Glomerular visceral epithelial cell (primary cell): ENCODE results near the gene LTBP1.

Experiments
- DNase-seq: peaks from one replicate; pipeline ENCODE4 v3.0.0-alpha.2; 2016; ENCODE audit errors: extremely low spot score

The LTBP1 gene

DNA sequence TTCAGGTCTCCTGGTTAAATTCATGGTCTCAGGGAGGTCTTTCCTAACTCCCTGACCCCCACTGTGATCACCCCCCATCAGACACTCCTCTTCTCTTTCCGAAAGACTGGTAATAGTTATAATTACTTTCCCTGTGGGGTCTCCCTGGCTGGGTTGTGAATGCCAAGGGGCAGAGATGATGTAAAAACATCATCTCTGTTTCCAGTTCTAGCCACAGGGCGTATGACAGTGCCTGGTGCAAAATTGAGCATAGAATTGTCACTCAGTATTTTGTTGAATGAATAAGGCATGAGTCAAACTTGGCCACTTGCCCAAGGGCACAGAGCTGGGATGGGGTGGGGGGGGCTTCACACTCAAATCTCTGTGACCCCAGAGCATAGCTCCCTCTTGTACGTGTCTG lies 65.2 kb downstream of the LTBP1 start:
- DNase-seq = no peak

DNA sequence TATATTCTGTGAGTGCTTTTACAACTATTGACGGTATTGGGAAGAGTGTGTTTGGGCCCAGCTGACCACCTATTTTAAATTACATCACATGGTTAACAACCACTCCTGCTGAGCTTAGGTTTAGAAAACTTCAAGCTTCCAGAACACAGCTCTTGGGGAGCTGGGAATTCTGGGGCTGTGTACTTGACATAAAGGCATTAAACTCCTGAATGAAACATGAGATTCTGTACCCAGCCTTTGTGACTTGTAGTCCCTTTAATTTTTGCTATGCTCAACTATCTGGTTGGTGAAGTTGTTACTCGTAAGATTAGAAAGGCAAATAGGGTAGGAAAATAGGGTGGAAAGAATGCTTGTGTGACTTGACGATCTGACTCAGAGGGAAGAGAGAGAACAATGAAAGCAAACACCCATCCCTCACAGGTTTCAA lies 66.9 kb downstream of the LTBP1 start:
- DNase-seq = no peak

DNA sequence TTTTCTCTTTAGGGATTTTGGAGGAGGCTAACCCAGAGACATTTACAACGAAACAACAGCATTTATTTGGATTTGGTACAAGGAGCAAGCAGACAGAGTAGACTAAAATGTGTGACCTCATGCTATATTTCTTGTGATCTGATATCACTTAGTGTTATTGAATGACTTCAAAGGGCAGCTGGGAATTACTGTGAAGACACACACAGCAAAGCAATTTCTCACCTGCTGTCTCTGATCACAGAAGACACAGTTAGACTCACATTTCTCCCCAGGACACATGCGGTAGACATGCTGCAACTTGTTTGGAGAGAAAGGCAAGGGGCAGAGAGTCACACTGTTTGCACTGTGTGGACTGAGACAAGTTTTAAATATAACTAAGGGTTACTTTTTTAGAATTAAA lies 67.5 kb downstream of the LTBP1 start:
- no peak for DNase-seq

DNA sequence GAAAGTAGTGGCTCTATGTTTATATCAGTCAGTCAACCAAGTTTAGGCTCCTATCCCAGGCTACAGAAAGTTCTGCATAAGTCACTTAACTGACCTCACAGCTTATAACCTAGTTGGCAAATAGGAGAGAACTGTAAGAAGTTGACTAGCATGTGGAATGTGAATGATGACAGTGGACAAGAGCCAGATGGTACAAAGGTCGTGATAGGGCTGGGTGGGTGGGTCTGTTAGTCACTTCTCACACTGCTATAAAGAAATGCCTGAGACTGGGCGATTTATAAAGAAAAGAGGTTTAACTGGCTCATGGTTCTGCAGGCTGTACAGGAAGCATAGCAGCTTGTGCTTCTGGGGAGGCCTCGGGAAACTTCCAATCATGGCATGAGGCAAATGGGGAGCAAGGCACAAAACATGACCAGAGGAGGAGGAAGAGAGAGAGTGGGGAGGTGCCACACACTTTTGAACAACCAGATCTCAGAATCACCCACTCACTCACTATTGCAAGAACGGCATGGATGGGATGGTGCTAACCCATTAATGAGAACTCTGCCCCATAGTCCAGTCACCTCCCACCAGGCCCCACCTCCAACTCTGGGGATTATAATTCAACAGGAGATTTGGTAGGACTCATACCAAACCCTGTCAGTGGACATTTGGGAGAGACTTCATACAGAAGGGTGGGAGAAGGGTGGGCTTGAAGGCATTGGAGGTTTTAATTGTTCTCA lies 68.8 kb downstream of the LTBP1 start:
- DNase-seq = no peak

DNA sequence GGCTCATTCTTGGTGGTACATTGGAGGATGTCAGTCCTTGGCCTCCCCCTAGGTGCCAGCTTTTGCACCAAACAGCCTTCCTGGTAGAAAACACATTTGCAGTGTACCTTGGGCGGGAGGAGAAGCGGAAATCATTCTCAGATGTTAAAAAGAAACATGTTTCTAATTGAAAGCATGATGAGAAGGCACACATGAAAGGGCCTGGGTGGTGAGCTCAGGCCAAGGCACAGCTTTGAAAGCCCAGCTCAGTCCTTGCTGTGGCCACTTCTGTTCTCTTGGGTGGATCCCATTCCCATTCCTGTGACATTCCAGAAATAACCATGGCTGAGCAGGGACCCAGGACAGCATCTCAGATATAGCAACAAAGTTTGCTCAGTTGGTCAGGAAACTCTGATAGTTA lies 71.5 kb downstream of the LTBP1 start:
- no peak for DNase-seq

DNA sequence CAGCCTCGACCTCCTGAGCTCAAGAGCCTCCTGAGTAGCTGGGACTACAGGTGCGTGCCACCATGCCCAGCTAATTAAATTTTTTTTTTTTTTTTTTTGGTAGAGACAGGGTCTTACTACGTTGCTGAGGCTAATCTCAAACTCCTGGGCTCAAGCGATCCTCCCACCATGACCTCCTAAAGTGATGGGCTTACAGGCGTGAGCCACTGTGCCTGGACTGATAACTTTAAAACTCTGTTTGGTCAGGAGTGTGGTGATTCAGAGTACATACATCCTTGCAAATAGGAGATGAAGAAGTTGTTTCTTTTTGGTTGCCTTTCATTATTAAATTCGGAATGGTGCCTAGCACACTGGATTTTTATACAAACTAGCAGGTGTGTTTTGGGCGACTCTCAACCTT lies 73.0 kb downstream of the LTBP1 start:
- DNase-seq = no peak

DNA sequence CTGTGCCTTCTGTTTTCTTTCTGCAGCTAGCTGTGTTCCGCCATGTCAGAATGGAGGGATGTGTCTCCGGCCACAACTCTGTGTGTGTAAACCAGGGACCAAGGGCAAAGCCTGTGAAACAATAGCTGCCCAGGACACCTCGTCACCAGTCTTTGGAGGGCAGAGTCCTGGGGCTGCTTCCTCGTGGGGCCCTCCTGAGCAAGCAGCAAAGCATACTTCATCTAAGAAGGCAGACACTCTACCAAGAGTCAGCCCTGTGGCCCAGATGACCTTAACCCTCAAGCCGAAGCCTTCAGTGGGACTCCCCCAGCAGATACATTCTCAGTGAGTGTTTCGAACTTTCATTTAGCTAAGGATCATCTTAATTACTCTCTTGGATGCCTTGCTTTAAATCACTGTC lies 74.1 kb downstream of the LTBP1 start:
- DNase-seq = no peak

DNA sequence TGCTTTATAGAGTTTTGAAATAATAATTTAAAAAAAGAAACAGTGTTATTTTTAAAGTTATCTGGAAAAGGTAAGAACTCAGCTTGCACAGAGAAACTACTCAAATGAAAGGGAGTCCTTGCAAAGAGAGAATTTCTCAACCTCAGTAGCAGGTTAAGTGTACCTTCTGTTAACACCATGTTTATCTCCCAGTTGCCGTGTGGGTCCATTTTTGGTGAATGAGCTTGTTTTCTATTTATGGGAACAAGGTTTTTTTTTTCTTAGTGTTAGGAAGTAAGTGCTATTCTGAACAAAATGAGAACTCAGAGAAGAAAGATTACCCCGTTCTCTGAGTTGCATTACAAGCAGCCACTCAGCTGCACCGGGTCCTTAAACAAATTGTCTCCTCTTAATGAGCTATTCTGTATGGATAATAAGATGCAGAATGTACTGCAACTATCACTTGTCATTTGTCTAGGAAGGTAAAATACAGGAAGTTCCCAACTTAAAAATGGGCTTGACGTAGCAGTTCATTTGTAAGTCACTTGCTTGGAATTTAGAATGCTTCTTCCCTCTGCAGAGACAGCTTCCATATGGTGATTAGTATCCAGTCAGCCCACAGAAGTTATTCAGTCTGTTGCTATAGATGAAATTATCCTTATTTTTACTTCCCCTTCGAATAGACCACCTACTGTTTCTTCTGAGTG lies 74.9 kb downstream of the LTBP1 start:
- DNase-seq = no peak

DNA sequence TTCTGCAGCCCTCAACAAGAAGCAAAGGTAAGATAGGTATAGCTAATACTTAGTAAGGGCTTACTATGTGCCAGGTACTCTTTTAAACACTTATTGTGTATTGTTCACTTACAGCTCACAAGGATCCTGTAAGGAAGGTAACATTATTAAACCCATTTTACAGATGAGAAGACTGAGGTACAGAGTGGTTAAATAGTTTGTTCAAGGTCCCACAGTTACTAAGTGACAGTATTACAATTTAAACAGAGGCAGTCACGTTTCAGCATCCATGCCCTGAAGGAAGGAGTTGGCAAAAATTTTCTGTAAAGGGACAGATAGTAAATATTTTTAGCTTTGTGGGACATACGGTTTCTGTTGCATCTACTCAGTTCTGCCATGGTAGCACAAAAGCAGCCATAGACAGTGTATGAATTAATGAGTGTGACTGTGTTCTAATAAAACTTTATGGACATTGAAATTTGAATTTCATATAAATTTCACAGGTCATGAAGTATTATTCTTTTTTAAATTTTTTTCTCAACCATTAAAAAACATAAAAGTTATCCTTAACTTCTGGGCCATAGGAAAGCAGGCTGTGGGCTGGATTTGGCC lies 75.7 kb downstream of the LTBP1 start:
- no peak for DNase-seq

DNA sequence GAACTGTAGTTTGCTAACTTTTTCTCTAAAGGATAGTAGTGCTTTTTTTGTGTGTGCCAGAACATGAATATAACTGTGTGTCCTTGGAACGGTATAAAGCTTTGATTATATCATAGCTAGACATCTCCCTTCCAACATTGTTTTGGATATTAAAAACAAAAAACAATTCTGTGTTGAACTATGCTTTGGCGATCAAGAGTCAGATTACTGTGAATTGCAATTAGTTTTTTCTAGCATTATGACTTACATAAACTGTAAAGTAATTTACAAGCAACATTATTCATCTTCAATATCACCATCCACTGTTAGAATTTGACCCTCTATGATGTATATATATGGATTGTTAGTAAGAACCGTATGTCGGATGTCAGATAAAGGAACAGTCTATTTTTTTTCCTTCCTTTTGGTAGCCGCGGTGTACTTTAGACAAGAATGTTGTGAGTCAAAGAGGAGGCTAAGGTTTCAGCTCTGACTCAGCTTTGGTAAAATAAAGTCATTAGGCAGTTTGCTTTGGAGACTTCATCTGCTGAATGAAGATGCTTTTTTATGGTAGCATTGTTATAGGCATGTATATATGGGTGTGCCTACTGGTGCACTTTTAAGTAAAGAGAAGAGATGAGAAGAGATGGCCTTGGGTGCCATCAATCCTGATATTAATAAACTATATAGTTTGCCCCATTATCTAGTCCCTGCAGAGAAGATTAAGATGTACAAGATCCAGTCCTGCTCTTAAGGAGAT lies 76.4 kb downstream of the LTBP1 start:
- DNase-seq = peak; percentile 28

DNA sequence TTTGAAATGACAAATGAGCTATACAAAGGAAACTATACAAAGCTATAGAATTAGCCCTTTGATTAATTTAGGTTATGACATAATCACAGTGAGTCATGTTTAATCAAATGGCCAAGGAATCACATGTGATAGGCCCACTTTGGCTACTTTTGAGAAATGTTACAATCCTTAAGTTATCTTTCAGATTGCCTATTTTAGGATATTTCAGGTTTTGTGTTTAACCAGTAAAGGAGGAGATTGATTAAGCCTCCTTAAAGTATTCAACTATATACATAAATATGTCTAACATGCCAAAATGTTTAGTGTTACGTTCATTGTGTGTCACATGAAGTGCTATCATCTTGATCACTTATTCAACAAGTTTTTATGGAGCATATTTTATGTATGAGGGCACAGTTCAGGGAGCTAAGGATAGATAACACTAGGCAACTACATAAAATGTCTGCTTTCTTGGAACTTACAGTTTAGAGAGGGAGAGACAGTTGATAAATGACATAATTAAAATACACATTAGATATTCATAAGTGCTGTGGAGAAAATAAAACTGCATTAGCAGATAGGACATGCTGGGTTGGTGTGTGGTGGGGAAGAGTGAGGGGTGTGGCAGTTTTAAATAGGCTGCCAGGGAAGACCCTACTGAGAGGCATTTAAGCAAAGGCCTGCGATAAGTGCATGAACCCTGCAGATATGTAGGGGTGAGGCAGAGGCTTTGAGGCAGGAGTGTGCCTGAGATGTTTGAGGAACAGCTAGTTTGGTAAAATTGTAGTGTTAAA lies 77.2 kb downstream of the LTBP1 start:
- DNase-seq = no peak

DNA sequence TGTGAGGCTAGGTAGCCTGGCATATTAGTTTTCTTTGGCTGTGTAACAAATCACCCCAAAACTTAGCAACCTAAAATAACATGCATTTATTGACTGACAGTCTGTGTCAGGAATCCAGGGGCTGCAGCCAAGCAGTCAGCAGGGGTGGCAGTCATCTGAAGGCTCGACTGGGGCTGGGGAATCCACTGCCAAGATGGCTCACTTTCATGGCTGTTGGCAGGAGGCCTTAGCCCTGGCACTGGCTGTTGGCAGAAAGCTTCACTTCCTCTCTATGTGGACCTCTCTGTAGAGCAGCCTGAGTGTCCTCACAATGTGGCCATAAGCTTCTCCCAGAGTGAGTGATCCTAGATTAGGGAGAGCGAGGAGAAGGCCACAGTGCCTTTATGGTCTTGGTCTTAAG lies 78.0 kb downstream of the LTBP1 start:
- DNase-seq = no peak

DNA sequence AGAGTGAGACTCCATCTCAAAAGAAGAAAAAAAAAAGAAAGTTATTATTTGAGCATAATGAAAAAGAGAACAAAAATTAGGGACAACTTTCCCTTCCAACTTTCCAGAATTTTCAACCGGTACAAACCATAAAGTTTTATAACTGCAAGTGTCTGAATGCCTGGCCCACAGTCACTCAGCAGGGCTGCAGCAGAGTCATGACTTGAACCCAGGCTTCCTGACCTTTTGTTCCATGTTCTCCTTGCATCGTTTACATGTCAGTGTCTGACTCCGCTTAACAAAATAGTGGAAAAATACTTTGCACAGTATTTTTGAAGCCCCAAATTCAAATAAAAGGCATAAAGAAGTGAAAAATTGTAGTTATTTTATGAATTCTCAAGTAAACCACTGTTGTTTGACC lies 82.7 kb downstream of the LTBP1 start:
- no peak for DNase-seq

DNA sequence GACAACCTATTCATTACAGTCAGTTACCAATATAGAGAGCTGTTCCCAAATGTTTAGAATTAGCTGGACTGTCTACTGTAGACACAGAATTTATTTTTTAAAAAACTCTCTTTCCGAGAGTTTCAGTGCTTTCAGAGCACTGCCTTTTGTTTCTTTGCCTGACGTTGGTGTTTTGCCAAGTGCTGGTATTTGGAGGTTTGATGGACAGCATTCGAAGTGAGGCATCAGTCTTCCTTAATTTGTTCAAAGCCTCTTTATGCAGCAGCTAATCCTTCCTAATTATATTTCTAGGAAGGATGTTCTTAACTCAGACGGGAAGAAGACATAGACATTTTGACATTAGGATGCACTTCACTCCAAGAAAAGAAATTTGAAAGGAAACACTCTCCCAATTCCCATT lies 83.2 kb downstream of the LTBP1 start:
- no peak for DNase-seq

DNA sequence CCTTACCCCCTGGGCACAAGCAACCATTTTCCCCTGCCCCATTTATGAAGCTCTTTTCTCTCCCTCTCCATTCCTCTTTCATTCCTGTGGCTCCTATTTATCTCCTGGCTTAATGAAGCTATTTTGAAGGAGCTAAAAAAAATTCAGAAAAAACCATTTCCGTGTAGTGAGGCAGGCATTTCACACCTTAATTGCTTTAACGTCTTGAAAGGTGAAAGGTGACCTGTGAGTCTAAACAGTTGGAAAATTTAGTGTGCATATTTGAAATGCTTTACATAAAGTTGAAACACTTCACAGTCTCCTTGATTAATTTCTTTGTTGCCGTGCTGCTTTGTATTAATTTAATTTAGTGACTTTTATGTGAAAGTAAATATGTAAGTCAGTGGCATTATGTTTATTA lies 83.6 kb downstream of the LTBP1 start:
- DNase-seq = no peak

DNA sequence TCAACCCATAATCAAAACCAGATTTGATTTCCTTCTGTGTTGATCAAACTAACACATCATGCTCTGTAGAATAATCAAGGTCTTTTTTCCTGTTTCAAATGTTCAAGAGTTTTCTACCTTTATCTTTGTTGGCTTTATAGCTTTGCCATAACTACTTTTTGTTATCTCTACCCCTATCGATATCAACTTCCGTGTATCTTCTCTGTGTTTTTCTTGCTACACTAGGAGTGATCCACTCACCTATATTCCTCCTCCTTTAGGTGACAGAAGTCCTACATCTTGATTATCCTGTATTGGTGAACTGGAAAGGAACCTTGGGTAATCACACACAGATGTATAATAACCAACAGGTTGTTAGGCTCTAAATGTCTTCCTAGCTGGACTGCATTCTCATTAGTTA lies 85.5 kb downstream of the LTBP1 start:
- DNase-seq = no peak

DNA sequence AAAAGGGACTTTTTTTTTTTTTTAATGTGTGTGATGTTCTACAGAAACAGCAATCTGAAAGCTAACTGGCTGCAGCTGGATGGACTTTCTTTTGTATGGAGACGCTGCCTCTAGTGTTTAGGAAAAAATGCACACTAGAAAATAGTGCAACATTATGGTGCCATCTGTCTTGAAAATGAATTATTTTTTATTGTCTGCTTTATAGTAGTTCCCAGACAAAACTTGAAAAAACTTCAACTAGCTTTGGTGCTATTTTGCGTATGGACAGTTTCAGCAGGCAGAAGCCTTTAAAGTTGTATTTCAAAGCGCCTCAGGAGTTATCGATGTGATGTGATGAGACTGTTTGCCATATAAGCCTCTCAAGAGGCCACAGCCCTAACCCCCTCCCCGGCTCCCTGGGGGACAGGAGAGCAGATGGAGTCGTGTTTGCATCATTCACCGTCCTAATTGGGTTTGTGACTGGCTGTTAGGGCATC lies 86.9 kb downstream of the LTBP1 start:
- DNase-seq = no peak

DNA sequence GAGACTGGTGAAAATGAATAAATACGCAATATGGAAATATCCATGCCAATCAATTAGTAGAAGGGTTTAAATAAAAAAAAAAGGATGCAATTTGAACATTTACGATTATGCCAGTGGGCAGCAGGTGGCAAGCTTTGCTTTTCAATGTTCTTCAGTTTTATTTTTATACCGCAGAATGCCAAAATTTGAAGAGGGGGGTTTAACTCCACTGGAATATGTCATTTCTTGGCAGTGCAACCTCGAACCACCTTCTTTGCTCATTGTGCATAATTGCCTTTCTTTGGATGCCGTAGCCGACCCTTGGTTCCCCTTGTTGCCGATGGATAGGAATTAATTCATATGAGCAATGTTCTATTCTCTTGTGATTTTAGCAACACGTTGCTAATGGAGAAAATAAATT lies 88.0 kb downstream of the LTBP1 start:
- no peak for DNase-seq

DNA sequence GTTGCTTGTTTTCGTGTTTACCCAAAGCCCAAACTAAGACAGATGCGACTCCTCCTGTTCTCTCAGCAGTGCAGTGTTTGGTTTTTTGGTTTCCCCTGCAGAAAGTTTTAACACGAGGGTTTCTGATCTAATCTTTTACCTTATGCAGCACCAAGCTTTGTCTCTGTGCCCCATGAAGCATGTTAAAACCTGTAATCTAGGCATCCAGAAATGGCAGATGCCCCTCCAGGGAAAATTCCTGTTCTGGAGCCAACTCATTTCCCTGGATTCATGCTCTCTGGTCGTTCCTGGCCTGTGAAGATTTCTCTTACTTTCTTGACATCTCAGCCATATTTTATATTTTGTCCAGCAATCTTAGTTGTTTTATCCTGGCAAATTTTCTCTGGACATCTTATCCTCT lies 91.5 kb downstream of the LTBP1 start:
- DNase-seq = no peak

DNA sequence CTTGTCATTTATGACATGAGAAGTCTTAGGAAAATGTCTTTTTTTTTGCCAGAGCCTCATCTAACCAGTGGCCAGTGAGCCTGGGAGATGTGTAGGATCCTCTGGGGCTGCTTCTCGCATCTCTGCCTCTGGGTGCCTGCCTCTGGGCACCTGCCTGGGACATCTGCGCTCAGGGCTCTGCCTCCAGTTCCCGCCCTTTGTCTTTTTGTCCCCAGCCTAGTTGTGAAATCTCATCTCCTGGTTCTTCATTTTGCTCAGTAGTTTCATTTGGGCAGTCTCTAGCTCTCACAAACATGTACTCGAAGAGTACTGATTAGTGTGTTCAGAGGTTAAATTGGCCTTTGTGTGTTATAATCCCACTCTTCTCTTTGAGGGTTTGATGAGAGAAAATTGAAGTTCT lies 92.0 kb downstream of the LTBP1 start:
- no peak for DNase-seq

DNA sequence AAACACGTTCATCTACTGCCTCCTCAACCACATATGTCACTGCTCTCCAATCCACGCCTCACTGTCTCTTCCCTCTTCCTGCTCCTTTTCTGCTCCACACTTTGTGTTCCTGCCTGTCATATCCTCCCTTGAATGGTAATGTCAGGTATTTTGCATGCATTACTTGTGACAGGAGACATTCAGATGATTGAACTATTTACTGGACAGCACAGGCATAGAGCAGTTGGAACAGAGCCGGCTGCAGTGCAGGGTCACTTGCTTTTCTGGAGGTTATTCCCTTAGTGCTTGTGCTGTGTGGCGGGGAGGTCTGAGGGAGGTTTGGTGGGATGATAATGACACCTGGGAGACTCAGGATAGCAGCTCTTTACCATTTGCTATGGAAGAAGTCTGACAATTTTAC lies 93.8 kb downstream of the LTBP1 start:
- no peak for DNase-seq

DNA sequence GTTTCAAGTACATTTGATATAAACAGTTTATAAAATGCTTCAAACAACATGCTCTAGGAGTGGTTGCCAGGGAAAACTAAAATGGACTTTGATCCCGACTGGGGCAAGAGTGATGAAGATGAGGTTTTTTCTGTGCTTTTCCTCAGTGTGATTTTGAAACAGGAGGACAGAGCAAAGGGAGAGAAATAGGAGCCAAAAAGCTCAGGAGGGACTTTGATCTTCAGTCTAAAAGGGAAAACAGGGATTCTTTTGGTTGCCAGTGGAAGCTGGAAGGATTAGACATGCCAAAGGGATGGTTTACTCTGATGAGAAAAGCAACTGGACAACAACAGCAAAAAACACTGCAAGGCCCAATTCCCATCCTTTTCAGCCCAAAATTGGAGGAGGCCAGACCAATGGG lies 95.5 kb downstream of the LTBP1 start:
- DNase-seq = no peak
